OCI-M2 (cell line): ENCODE results near the gene IRF2.

Experiments
- DNase-seq: peaks from one replicate; lab custom pipeline; 2025; ENCODE audit not compliant: unreplicated experiment; lab: John Stamatoyannopoulos, UW

The IRF2 gene

GRCh38 chr4:184370711-184371389 lies 103.5 kb downstream of the IRF2 start:
- no peak for DNase-seq

- DNase-seq: no peak
Observed at GRCh38 chr4:184369871-184370270, 104.5 kb downstream of the IRF2 start.

GRCh38 chr4:184368731-184369130 lies 105.6 kb downstream of the IRF2 start:
- no peak for DNase-seq

- DNase-seq: no peak
Observed at GRCh38 chr4:184368290-184368689, 106.1 kb downstream of the IRF2 start.

- DNase-seq: no peak
Observed at GRCh38 chr4:184364100-184364921, 110.0 kb downstream of the IRF2 start.

GRCh38 chr4:184363258-184363657 lies 111.1 kb downstream of the IRF2 start:
- DNase-seq: no peak

GRCh38 chr4:184362396-184362795 lies 112.0 kb downstream of the IRF2 start:
- no peak for DNase-seq

- DNase-seq: no peak
Observed at GRCh38 chr4:184361443-184361842, 112.9 kb downstream of the IRF2 start.

- DNase-seq: no peak
Observed at GRCh38 chr4:184359888-184360287, 114.5 kb downstream of the IRF2 start.

- DNase-seq: no peak
Observed at GRCh38 chr4:184358521-184359232, 115.7 kb downstream of the IRF2 start.

GRCh38 chr4:184357772-184358171 lies 116.6 kb downstream of the IRF2 start:
- DNase-seq: no peak

GRCh38 chr4:184357165-184357564 lies 117.2 kb downstream of the IRF2 start:
- DNase-seq: no peak

- no peak for DNase-seq
Observed at GRCh38 chr4:184356366-184356765, 118.0 kb downstream of the IRF2 start.

GRCh38 chr4:184355857-184356256 lies 118.5 kb downstream of the IRF2 start:
- DNase-seq: no peak

- no peak for DNase-seq
Observed at GRCh38 chr4:184355111-184355604, 119.2 kb downstream of the IRF2 start.

- no peak for DNase-seq
Observed at GRCh38 chr4:184352891-184353290, 121.5 kb downstream of the IRF2 start.

GRCh38 chr4:184351560-184352451 lies 122.5 kb downstream of the IRF2 start:
- no peak for DNase-seq

GRCh38 chr4:184350964-184351363 lies 123.4 kb downstream of the IRF2 start:
- no peak for DNase-seq

- no peak for DNase-seq
Observed at GRCh38 chr4:184350213-184350817, 124.0 kb downstream of the IRF2 start.
